HG03045 (cell line): Measurements from ENCODE around the gene OR5F1.

Source experiments
- ATAC-seq: cut with Tn5 transposase; IDR thresholded peaks from one replicate; pipeline ENCODE4 v1.9.1; 2021; ENCODE audit warnings: mild to moderate bottlenecking, moderate library complexity; ENCODE audit not compliant: unreplicated experiment

Gene OR5F1

DNA sequence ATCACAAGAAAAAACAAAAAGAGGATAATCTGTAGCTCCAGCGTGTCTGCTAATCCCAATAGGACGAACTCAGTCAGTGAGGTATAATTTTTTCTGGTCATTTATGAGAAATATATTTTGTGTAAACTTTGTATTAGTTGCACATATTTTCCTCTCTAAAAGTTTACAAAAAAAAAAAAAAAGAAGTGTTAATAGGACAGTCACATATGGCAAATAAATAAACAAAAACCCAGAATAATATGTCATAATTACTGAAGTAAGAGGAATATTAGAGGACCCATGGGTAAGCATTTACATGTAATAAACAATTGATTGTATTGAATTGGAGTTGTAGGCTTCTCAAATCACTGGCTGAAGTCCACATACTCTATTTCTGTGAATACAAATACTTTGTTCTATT lies at the start of gene OR5F1:
TSS of gene OR5F1 (minus strand) at position 101 of the 400 bp plus-strand sequence. CDS start at position 101, 0 bp downstream.
- no peak for ATAC-seq

DNA sequence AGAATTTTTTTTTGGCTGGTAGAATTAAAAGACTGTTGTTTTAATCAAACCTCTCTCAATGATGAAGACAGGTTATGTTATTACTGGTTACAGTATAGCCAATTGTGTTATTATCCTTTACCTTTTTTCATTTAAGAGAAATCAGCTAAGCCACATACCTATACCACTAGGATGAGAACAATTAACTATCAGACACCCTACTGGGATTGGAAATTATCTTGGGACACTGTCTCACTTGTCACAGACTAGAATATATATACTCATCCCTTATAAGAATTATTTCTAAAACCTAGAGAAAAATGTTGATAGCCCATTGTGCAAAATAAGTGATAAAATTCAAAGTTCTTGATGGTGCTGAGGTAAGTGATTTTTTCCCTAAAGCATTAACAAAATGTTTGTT lies 32.9 kb upstream of the OR5F1 start, which contains the start of gene OR5AS1:
TSS of gene OR5AS1 (plus strand) at position 301 of the 400 bp plus-strand sequence. CDS start 2,765 bp downstream, outside the sequence.
- no peak for ATAC-seq

DNA sequence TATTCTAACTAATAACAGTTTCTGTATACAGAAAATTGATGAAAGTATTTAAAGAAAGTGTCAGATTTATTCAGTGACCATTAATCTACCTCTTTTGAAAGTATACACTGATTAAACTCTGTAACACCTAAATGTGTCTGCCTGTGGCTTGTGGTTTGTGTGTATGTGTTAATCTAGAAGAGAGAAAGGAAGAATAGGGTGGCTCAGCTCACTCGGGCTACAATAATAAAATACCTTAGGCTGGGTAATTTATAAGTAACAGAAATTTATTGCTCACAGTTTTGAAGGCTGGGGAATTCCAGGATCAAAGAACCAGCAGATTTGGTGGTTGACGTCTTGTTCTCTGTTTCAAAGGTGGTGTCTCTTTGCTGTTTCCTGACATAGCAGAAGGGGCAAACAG lies 19.4 kb upstream of the OR5F1 start:
- no peak for ATAC-seq

DNA sequence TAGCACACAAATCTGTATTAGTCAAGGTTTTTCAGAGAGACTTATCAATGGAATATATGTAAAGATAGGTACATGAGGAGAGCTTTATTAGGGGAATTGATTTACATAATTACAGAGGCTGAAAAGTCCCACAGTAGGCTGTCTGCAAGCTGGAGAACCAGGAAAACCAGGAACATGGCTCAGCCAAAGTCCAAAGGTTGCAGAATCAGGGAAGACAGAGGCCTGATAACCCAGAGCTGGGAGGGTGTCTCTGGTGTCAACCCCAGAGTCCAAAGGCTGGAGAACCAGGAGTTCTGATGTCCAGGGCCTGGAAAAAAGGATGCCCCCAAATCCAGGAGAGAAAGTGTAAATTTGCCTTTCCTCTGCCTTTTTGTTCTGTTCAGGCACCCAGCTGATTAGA lies 16.3 kb upstream of the OR5F1 start:
- ATAC-seq: no peak

DNA sequence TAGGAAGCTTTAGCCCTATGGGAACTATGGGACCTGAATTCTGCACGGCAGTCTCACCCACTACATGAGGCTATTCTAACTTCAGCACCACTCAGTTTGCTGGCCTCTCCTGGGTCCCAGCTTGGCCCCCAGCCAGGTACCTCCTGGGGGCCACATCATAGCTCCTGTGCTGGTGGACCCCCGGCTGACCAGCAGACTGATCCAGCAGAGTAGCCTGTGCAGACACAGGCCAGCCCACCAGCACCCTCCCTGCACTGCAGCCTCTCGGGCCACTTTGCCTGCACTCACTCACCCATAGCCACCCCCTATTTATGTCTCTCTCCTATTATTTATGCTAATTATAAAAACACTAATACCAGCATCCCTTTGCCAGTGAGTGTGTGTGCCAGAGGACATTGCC lies 23.5 kb downstream of the OR5F1 start:
- ATAC-seq: no peak

DNA sequence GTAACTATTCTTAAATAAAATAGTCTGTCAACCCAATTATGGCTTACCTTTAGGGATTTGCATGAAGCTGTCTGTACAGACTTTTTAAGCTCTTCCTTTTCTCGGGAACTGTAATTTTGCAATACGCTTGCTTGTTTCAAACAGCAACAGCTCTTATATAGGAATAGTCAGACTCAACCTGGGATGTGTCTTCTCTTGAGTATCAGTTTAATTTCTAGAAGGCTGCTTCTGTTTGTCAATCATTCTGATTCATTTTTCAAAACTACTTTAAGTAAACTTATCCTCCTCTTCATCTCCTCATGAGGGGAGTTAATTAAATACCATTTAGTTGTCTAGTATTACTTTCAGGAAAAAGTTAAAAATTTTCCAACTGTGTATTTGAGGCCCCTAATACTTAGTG lies 24.6 kb downstream of the OR5F1 start, which contains the start of gene OR10AG1:
TSS of gene OR10AG1 (minus strand) at position 101 of the 400 bp plus-strand sequence. CDS start at position 63, 38 bp downstream.
- no peak for ATAC-seq

DNA sequence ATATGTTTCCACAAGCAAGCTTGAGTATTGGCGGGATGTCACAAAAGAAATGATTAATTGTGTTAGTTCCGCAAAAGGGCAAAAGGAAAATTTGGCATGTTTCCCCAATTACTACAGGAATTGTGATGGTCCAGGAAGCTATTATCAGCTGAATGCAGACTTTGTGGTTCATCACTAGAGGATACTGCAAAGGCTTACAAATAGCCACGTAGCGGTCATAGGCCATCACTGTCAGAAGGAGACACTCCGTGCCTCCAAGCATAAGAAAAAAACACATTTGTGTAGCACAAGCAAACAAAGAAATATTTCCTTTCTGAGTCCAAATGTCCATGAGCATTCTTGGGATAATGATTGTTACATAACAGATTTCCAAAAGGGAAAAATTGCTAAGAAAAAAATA lies 26.5 kb downstream of the OR5F1 start:
- no peak for ATAC-seq

DNA sequence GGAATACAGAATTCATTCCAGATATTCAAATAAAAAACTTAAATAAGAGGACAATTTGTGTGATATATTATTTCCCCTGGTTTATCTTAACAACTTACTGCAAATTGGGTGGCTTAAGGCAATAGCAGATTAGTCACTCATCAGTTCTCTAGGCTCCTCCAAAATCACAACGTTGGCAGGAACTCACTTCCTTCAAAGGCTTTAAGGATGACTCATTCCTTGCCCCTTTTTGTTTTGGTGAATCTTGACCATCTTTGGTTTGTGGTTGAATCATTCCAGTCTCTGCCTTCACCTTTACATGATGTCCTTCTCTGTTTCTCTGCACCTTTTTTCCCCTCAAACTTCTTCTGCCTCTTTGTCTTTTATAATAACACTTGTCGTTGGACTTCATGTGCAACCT lies 28.0 kb downstream of the OR5F1 start:
- no peak for ATAC-seq

DNA sequence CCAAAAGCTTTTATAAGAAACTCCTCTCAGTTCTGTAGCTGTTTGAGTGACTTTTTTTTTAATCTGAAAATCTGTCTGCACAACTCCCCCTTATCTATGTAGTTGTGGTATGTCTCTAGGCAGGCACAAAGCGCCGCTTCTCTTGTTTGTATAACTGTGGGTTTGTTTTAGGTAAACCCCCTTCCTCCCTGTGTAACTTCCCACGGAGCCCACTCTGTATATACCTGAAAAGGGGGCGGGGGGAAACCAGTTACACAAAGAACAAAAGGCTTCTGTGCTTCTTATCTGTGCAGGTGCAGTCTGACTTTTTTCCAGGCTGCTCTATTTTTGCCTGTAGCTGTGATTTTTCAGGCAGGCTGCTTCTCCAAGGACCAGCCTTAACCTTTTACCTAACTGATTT lies 37.9 kb downstream of the OR5F1 start:
- ATAC-seq: no peak

DNA sequence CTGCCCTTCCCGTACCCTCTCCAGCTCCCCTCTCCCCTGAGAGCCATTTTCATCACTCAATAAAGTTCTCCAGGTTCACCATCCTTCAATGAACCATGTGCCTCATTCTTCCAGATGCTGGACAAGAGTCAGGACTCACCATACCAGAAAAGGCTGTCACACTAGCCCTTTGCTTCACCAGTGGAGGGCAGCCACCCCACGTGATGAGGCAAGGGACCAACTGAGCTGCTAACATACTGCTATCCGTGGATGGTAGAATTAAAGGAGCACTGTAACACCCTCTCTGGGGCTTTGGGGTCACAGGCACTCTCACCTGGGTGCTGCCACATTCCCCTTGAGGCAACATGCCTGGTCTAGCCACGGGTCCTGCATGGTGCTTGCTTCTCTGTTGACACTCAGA lies 45.1 kb downstream of the OR5F1 start:
- no peak for ATAC-seq
